A549 (cell line): ENCODE data around the gene RMND5B. TPM values are rescaled to one million over a fixed set of nuclear protein-coding genes. Genes with fewer than 3 reads are reported as not detected.

ENCODE experiments used
- ATAC-seq, 2 experiments: fragments of 200-7000 bp in 1 of 2; fragments of >200 bp in 1 of 2; cut with Nextera tagmentation in 1 of 2; cut with Tn5 transposase in 1 of 2; 3 replicates each; pipeline versions ENCODE4 v1.8.0 to v1.9.1; 2018 to 2020; ENCODE audit warnings: mild to moderate bottlenecking in 1 of 2, moderate library complexity in 1 of 2
- CTCF ChIA-PET: fragments of 300-600 bp; sonication (Branson Sonifier 250); formaldehyde crosslinking; extraction: SDS; loops from one replicate; lab custom pipeline; 2021; ENCODE audit warnings: antibody characterized with exemption, inconsistent platforms; lab: Yijun Ruan, JAX
- POLR2A ChIA-PET: fragments of 350-600 bp; formaldehyde crosslinking; extraction: SDS; loops from one replicate; lab custom pipeline; 2021; ENCODE audit warnings: antibody characterized with exemption, inconsistent platforms; lab: Yijun Ruan, JAX
- DNase-seq, 2 experiments: peaks; one replicate each; pipeline versions ENCODE4 v3.0.0 to v3.0.0-alpha.2; 2011 to 2016; ENCODE audit warnings: low read depth in 1 of 2, low spot score in 1 of 2
- FAIRE-seq: peaks from 2 replicates; lab custom pipeline; 2011; peaks lifted over from hg19 to GRCh38; lab: Jason Lieb, UNC
- H3K27ac ChIP-seq, 2 experiments: fragments of >200 bp; sonication (Bioruptor Twin); formaldehyde crosslinking; 3 replicates each; pipeline ENCODE4 v1.5.1; 2016 to 2017
- H3K4me1 ChIP-seq: fragments of >200 bp; sonication (Bioruptor Twin); formaldehyde crosslinking; 3 replicates; pipeline ENCODE4 v1.6.1; 2016
- H3K4me2 ChIP-seq: fragments of >200 bp; sonication (Bioruptor Twin); formaldehyde crosslinking; 3 replicates; pipeline ENCODE4 v1.6.1; 2016
- H3K4me3 ChIP-seq: fragments of >200 bp; sonication (Bioruptor Twin); formaldehyde crosslinking; 3 replicates; pipeline ENCODE4 v1.5.1; 2016
- H3K9me3 ChIP-seq: fragments of >200 bp; sonication (Bioruptor Twin); formaldehyde crosslinking; 3 replicates; pipeline ENCODE4 v1.6.1; 2016
- CHD2 ChIP-seq: fragments of 150-350 bp; IDR thresholded peaks from 2 replicates; pipeline ENCODE4 v1.6.1; 2014; ENCODE audit warnings: low read length; ENCODE audit not compliant: partially characterized antibody
- ELK1 ChIP-seq: fragments of 150-350 bp; IDR thresholded peaks from 2 replicates; pipeline ENCODE4 v1.6.1; 2014; ENCODE audit warnings: low read depth, mild to moderate bottlenecking, low read length
- EP300 ChIP-seq, 2 experiments: fragments of >200 bp; sonication (Bioruptor Twin); formaldehyde crosslinking; IDR thresholded peaks; 2 replicates in 1 of 2; 3 replicates in 1 of 2; pipeline ENCODE4 v1.6.1; 2016 to 2017
- FOSB ChIP-seq: fragments of 250-450 bp; sonication (Bioruptor Pico); IDR thresholded peaks from 2 replicates; pipeline ENCODE4 v1.5.0; 2020; ENCODE audit warnings: mild to moderate bottlenecking, moderate library complexity
- GATA3 ChIP-seq: IDR thresholded peaks from 2 replicates; pipeline ENCODE4 v1.6.1; 2012; ENCODE audit warnings: borderline replicate concordance
- HDAC2 ChIP-seq: fragments of 200-600 bp; sonication (generic); IDR thresholded peaks from 2 replicates; pipeline ENCODE4 v1.6.1; 2016
- HOXB13 ChIP-seq: fragments of 250-450 bp; sonication (Bioruptor Pico); IDR thresholded peaks from 2 replicates; pipeline ENCODE4 v1.5.0; 2020; ENCODE audit warnings: low read depth, mild to moderate bottlenecking, moderate library complexity
- KDM1A ChIP-seq: fragments of 200-600 bp; sonication (generic); IDR thresholded peaks from 2 replicates; pipeline ENCODE4 v1.6.1; 2016; ENCODE audit warnings: low read depth, mild to moderate bottlenecking
- NR3C1 ChIP-seq: fragments of >200 bp; sonication (Bioruptor Twin); formaldehyde crosslinking; IDR thresholded peaks from 3 replicates; pipeline ENCODE4 v1.6.1; 2017
- RCOR1 ChIP-seq: fragments of 150-350 bp; IDR thresholded peaks from 2 replicates; pipeline ENCODE4 v1.6.1; 2014; ENCODE audit warnings: antibody characterized with exemption, low read length, low read depth
- REST ChIP-seq: fragments of 200-600 bp; sonication (generic); IDR thresholded peaks from 2 replicates; pipeline ENCODE4 v1.6.1; 2016; ENCODE audit warnings: antibody characterized with exemption, mild to moderate bottlenecking, moderate library complexity
- RFX5 ChIP-seq: fragments of 450-650 bp; IDR thresholded peaks from 2 replicates; pipeline ENCODE4 v1.7.1; 2014; ENCODE audit warnings: antibody characterized with exemption, mild to moderate bottlenecking, moderate library complexity
- RNF2 ChIP-seq: fragments of 200-600 bp; sonication (generic); IDR thresholded peaks from 2 replicates; pipeline ENCODE4 v1.6.1; 2016; ENCODE audit warnings: low read depth, mild to moderate bottlenecking, antibody characterized with exemption, moderate library complexity, borderline replicate concordance
- TP53 ChIP-seq: fragments of 250-450 bp; sonication (Bioruptor Pico); IDR thresholded peaks from 2 replicates; pipeline ENCODE4 v1.5.0; 2021; ENCODE audit warnings: mild to moderate bottlenecking, moderate library complexity
- ZSCAN20 ChIP-seq: fragments of 250-450 bp; sonication (Bioruptor Pico); IDR thresholded peaks from 2 replicates; pipeline ENCODE4 v1.8.0; 2022; ENCODE audit warnings: mild to moderate bottlenecking, moderate library complexity
- WGBS: methylation state at CpG from one replicate; pipeline ENCODE4 v1.1.6; 2017; ENCODE audit errors: missing lambda C conversion rate; 5-methylcytosine and 5-hydroxymethylcytosine counted together
- polyA plus RNA-seq, 4 experiments: library from polyadenylated mRNA; depleted of rRNA in 3 of 4; stranded (reverse); fragments of >200 nt; fragmentation: RNase III in 1 of 4; extraction: RNeasy Plus Mini Kit Qiagen cat#74134 plus additional on column Dnase treatment in 1 of 4; gene quantifications; 2 replicates in 3 of 4; 3 replicates in 1 of 4; pipeline ENCODE4 v1.2.3, GENCODE V29; 2011 to 2017
- TF ChIP-seq, protein P1 (sequence below): fragments of 250-450 bp; sonication (Bioruptor Pico); IDR thresholded peaks from 2 replicates; pipeline ENCODE4 v1.5.0; 2021; ENCODE audit warnings: mild to moderate bottlenecking, moderate library complexity, borderline replicate concordance
- TF ChIP-seq, protein P2 (sequence below): IDR thresholded peaks from 2 replicates; pipeline ENCODE4 v1.6.1; 2012; ENCODE audit warnings: low read depth, borderline replicate concordance
- TF ChIP-seq, protein P3 (sequence below): fragments of 450-650 bp; IDR thresholded peaks from 2 replicates; pipeline ENCODE4 v1.6.1; 2014; ENCODE audit warnings: antibody characterized with exemption
- TF ChIP-seq, protein P4 (sequence below): fragments of >200 bp; sonication (Bioruptor Twin); formaldehyde crosslinking; IDR thresholded peaks from 2 replicates; pipeline ENCODE4 v1.6.1; 2016

Gene RMND5B
- polyA plus RNA-seq, 2 of the 4 experiments (the other 2 are of a cell fraction) = 20.2 to 30.3 TPM

DNA sequence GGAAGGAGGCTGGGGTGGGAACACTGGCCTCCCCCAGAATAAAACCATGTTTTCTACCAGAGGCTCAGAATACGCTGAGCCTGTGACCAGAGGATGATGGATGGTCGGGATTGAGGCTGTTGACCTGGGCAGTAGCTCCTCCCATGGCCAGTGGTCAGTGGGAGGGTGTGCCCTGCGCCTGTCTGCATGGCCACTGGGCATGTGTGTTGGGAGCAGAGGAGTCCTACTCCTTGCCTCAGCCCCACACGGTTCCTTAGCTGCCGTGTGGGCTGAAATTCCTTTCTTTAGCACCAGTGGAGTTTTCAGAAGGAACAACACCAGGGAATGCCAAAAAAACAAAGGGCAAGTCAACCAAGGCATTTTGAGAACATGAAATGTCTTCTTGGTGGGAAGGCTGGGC, 8.5 kb upstream of the RMND5B start:
- Histone ChIP-seq H3K4me3 (no peak overlapping the region), H3K4me1 (no peaks in the 10 kb centered on the region), H3K9me3 (no peaks in the 10 kb centered on the region)
- ChIA-PET CTCF (interaction anchor here (0.7 to 4.3 kb wide), 8 partner anchors 11 to 1490 kb away, joined by 3 to 33 read pairs (median 4); no protein-coding TSS in a partner anchor), POLR2A (no interaction called here)
- TF ChIP-seq KDM1A = no peak
- no peak for TF ChIP-seq ZSCAN20 (CRISPR knock-in tag)
- no peak for TF ChIP-seq ELK1
- no peak for TF ChIP-seq GATA3
- TF ChIP-seq, all 56 proteins: peak for 0
- DNase-seq (no peak), ATAC-seq (no peak; a peak in 1 of 6 replicates), FAIRE-seq (no peak)
- 70% methylated on average over 5 of the region's 5 CpGs for WGBS
- no peak overlapping the region for H3K27ac ChIP-seq
- no peak overlapping the region for H3K4me2 ChIP-seq

DNA sequence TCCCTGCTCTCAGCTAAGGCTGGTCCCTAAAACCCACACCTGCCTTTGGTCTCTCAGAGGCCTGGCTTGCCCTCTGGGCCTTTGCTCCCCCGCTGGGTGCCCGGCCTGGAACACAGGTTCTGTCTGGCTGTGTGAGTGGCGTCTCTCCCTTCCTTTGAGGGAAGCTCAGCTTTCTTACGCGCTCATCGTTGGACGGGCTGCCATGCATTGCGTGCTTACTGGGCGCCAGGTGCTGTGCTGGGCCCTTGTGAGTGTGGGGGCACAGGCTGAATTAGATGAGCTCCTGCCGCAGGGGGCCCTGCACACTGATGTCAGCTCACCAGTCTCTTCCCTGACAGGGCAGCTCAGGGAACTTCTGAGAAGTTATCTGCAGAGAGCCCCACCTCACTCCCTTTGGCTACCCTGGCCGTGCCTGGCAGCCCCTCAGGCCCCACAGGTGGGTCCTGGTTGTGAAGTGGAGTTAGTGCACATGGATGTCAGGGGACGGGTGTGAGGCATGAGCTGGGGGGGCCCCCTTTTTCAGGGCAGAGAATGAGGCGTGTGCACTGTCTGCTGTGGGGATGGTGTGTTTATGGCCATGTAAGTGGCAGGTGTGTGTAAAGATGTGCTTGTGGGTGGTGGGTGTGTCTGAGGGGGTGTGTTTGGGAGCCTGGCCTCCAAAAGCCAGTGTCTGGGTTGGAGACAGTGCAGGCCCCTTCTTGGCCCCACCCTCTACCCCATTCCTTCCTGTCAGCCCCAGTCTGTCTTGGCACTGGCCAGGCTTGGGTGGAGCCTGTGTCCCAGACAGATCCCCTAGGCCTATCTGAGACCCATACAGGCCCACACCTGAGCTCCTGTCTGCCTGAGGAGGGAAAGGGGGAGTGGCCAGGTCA, 7.5 kb upstream of the RMND5B start:
- Histone ChIP-seq H3K4me2 (no peak overlapping the region), H3K4me1 (no peaks in the 10 kb centered on the region), H3K27ac (no peak overlapping the region), H3K9me3 (no peaks in the 10 kb centered on the region), H3K4me3 (no peak overlapping the region)
- DNase-seq = no peak
- TF ChIP-seq HDAC2 (no peak), EP300 (IDR thresholded peaks at IDR 0.05) (no peak), FOSB (CRISPR knock-in tag) (no peak), TP53 (CRISPR knock-in tag) (no peak), RNF2 (no peak), CHD2 (no peak), RFX5 (no peak)
- TF ChIP-seq, protein P1, sequence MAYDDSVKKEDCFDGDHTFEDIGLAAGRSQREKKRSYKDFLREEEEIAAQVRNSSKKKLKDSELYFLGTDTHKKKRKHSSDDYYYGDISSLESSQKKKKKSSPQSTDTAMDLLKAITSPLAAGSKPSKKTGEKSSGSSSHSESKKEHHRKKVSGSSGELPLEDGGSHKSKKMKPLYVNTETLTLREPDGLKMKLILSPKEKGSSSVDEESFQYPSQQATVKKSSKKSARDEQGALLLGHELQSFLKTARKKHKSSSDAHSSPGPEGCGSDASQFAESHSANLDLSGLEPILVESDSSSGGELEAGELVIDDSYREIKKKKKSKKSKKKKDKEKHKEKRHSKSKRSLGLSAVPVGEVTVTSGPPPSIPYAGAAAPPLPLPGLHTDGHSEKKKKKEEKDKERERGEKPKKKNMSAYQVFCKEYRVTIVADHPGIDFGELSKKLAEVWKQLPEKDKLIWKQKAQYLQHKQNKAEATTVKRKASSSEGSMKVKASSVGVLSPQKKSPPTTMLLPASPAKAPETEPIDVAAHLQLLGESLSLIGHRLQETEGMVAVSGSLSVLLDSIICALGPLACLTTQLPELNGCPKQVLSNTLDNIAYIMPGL (CRISPR knock-in tag) = no peak
- TF ChIP-seq, protein P2, sequence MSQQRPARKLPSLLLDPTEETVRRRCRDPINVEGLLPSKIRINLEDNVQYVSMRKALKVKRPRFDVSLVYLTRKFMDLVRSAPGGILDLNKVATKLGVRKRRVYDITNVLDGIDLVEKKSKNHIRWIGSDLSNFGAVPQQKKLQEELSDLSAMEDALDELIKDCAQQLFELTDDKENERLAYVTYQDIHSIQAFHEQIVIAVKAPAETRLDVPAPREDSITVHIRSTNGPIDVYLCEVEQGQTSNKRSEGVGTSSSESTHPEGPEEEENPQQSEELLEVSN = no peak
- ChIA-PET POLR2A (no interaction called here), CTCF (interaction anchor here (0.7 to 4.3 kb wide), 7 partner anchors 13 to 77 kb away, joined by 3 to 33 read pairs (median 4); no protein-coding TSS in a partner anchor)
- FAIRE-seq = no peak
- 87% methylated on average over 11 of the region's 13 CpGs for WGBS
- no peak for ATAC-seq

GRCh38 chr5:178123966-178124925, 6.6 kb upstream of the RMND5B start:
- CTCF ChIA-PET = interaction anchor here (1.3 to 4.3 kb wide), 4 partner anchors 9 to 48 kb away, joined by 4 to 33 read pairs (median 10); no protein-coding TSS in a partner anchor
- TF ChIP-seq HOXB13 (CRISPR knock-in tag) = no peak
- no peak for TF ChIP-seq RCOR1
- no peak for TF ChIP-seq REST
- no peak for TF ChIP-seq RNF2
- no peak for TF ChIP-seq FOSB (CRISPR knock-in tag)
- TF ChIP-seq, protein P3, sequence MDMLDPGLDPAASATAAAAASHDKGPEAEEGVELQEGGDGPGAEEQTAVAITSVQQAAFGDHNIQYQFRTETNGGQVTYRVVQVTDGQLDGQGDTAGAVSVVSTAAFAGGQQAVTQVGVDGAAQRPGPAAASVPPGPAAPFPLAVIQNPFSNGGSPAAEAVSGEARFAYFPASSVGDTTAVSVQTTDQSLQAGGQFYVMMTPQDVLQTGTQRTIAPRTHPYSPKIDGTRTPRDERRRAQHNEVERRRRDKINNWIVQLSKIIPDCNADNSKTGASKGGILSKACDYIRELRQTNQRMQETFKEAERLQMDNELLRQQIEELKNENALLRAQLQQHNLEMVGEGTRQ = no peak
- TF ChIP-seq NR3C1 = no peak
- TF ChIP-seq, protein P4, sequence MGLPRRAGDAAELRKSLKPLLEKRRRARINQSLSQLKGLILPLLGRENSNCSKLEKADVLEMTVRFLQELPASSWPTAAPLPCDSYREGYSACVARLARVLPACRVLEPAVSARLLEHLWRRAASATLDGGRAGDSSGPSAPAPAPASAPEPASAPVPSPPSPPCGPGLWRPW = no peak

More at GRCh38 chr5:178123966-178124925, 6.6 kb upstream of the RMND5B start:
- WGBS = 79% methylated on average over 8 of the region's 18 CpGs
- FAIRE-seq (no peak), DNase-seq (no peak), ATAC-seq (no peak)
- no peaks in the 10 kb centered on the region for H3K9me3 ChIP-seq
- no peak overlapping the region for H3K27ac ChIP-seq
- no peak overlapping the region for H3K4me2 ChIP-seq
- POLR2A ChIA-PET = no interaction called here
- H3K4me3 ChIP-seq = no peak overlapping the region
- H3K4me1 ChIP-seq = no peaks in the 10 kb centered on the region
